IPS-15b (cell line): Measurements from ENCODE around the gene PCDHB8.
"Not testable (repeated sequence)": the region's sequence is repeated elsewhere in the genome, so short reads cannot be mapped to it uniquely, and the experiment has no call there.

Experiments used
- H3K27me3 ChIP-seq: one replicate; pipeline ENCODE4 v1.6.1; 2013; ENCODE audit warnings: low read length; ENCODE audit not compliant: control insufficient read depth, insufficient read depth
- H3K36me3 ChIP-seq: one replicate; pipeline ENCODE4 v1.6.1; 2013; ENCODE audit warnings: low read length; ENCODE audit not compliant: control insufficient read depth, insufficient read depth
- H3K4me1 ChIP-seq: one replicate; pipeline ENCODE4 v1.6.1; 2013; ENCODE audit warnings: mild to moderate bottlenecking, low read length; ENCODE audit not compliant: control insufficient read depth, insufficient read depth
- H3K4me3 ChIP-seq: one replicate; pipeline ENCODE4 v1.5.1; 2013; ENCODE audit warnings: low read depth, low read length
- H3K9ac ChIP-seq: one replicate; pipeline ENCODE4 v1.6.1; 2013; ENCODE audit warnings: low read depth, mild to moderate bottlenecking, low read length
- H3K9me3 ChIP-seq: one replicate; pipeline ENCODE4 v1.6.1; 2013; ENCODE audit warnings: mild to moderate bottlenecking, low read length; ENCODE audit not compliant: control insufficient read depth, insufficient read depth

Gene PCDHB8

GRCh38 chr5:141189131-141189530 is 11.5 kb downstream of the PCDHB8 start:
- H3K27me3 ChIP-seq, H3K9me3 ChIP-seq, H3K4me3 ChIP-seq, H3K9ac ChIP-seq, H3K4me1 ChIP-seq, H3K36me3 ChIP-seq: not testable (repeated sequence)

- no peaks in the 10 kb centered on the region for H3K36me3 ChIP-seq
- H3K9ac ChIP-seq = no peak within 1 kb of the TSS
- no peaks in the 10 kb centered on the region for H3K27me3 ChIP-seq
- peak within 1 kb of the TSS; percentile 45 for H3K4me3 ChIP-seq
- no peaks in the 10 kb centered on the region for H3K4me1 ChIP-seq
- no peaks in the 10 kb centered on the region for H3K9me3 ChIP-seq
These were observed 14.6 kb downstream of the PCDHB8 start, which contains the start of gene PCDHB10 for GRCh38 chr5:141192110-141192725. Gene PCDHB10, plus strand, starts transcription at chr5:141192353. Its CDS starts 200 bp downstream, at chr5:141192553.

- not testable (repeated sequence) for H3K9me3 ChIP-seq, H3K36me3 ChIP-seq, H3K4me1 ChIP-seq, H3K4me3 ChIP-seq, H3K9ac ChIP-seq, H3K27me3 ChIP-seq
These were observed 16.7 kb downstream of the PCDHB8 start for GRCh38 chr5:141194332-141194731.

- H3K27me3 ChIP-seq = no peaks in the 10 kb centered on the region
- H3K36me3 ChIP-seq = no peaks in the 10 kb centered on the region
- no peaks in the 10 kb centered on the region for H3K9me3 ChIP-seq
- H3K4me1 ChIP-seq = no peaks in the 10 kb centered on the region
- H3K9ac ChIP-seq = no peak overlapping the region
- no peak overlapping the region for H3K4me3 ChIP-seq
These were observed 18.8 kb downstream of the PCDHB8 start for GRCh38 chr5:141196363-141196762.

GRCh38 chr5:141199359-141200235 is 22.0 kb downstream of the PCDHB8 start, which contains the start of gene PCDHB11:
Gene PCDHB11, plus strand, starts transcription at chr5:141199627. Its CDS starts 148 bp downstream, at chr5:141199775.
- H3K9me3 ChIP-seq = no peaks in the 10 kb centered on the region
- H3K36me3 ChIP-seq = no peaks in the 10 kb centered on the region
- no peaks in the 10 kb centered on the region for H3K4me1 ChIP-seq
- no peak within 1 kb of the TSS for H3K9ac ChIP-seq
- H3K4me3 ChIP-seq = peak within 1 kb of the TSS; percentile 8
- H3K27me3 ChIP-seq = no peaks in the 10 kb centered on the region

- H3K9me3 ChIP-seq, H3K4me1 ChIP-seq, H3K4me3 ChIP-seq, H3K36me3 ChIP-seq, H3K9ac ChIP-seq, H3K27me3 ChIP-seq: not testable (repeated sequence)
These were observed 23.5 kb downstream of the PCDHB8 start for GRCh38 chr5:141201126-141201525.

- not testable (repeated sequence) for H3K4me1 ChIP-seq, H3K9ac ChIP-seq, H3K27me3 ChIP-seq, H3K9me3 ChIP-seq, H3K4me3 ChIP-seq, H3K36me3 ChIP-seq
These were observed 24.1 kb downstream of the PCDHB8 start for GRCh38 chr5:141201646-141202045.

- Histone ChIP-seq H3K9me3 (no peaks in the 10 kb centered on the region), H3K4me1 (no peaks in the 10 kb centered on the region), H3K27me3 (no peaks in the 10 kb centered on the region), H3K4me3 (no peak within 1 kb of the TSS), H3K36me3 (no peaks in the 10 kb centered on the region), H3K9ac (no peak within 1 kb of the TSS)
These were observed 30.9 kb downstream of the PCDHB8 start, which contains the start of gene PCDHB12 for GRCh38 chr5:141208478-141208877. Gene PCDHB12, plus strand, starts transcription at chr5:141208719. Its CDS starts 189 bp downstream, at chr5:141208908.

GRCh38 chr5:141210281-141210680 is 32.7 kb downstream of the PCDHB8 start:
- H3K9ac ChIP-seq, H3K4me1 ChIP-seq, H3K9me3 ChIP-seq, H3K36me3 ChIP-seq, H3K27me3 ChIP-seq, H3K4me3 ChIP-seq: not testable (repeated sequence)

GRCh38 chr5:141210849-141211248 is 33.3 kb downstream of the PCDHB8 start:
- not testable (repeated sequence) for H3K4me1 ChIP-seq, H3K9me3 ChIP-seq, H3K36me3 ChIP-seq, H3K9ac ChIP-seq, H3K4me3 ChIP-seq, H3K27me3 ChIP-seq

- not testable (repeated sequence) for H3K9ac ChIP-seq, H3K4me3 ChIP-seq, H3K4me1 ChIP-seq, H3K36me3 ChIP-seq, H3K27me3 ChIP-seq, H3K9me3 ChIP-seq
These were observed 36.2 kb downstream of the PCDHB8 start, which contains the start of gene PCDHB13 for GRCh38 chr5:141213656-141214339. Gene PCDHB13, plus strand, starts transcription at chr5:141213919. Its CDS starts 205 bp downstream, at chr5:141214124.
